Ecto neural progenitor cell (in vitro differentiated cells): ENCODE data around the gene ALG3.
A peak's percentile ranks its signal among the peaks of the same experiment; 100 is the strongest.
"Not testable (repeated sequence)": the region's sequence is repeated elsewhere in the genome, so short reads cannot be mapped to it uniquely, and the experiment has no call there.

Experiments
- DNase-seq: peaks from one replicate; pipeline ENCODE4 v3.0.0-alpha.2; 2018; ENCODE audit warnings: low spot score

ALG3 gene

DNA sequence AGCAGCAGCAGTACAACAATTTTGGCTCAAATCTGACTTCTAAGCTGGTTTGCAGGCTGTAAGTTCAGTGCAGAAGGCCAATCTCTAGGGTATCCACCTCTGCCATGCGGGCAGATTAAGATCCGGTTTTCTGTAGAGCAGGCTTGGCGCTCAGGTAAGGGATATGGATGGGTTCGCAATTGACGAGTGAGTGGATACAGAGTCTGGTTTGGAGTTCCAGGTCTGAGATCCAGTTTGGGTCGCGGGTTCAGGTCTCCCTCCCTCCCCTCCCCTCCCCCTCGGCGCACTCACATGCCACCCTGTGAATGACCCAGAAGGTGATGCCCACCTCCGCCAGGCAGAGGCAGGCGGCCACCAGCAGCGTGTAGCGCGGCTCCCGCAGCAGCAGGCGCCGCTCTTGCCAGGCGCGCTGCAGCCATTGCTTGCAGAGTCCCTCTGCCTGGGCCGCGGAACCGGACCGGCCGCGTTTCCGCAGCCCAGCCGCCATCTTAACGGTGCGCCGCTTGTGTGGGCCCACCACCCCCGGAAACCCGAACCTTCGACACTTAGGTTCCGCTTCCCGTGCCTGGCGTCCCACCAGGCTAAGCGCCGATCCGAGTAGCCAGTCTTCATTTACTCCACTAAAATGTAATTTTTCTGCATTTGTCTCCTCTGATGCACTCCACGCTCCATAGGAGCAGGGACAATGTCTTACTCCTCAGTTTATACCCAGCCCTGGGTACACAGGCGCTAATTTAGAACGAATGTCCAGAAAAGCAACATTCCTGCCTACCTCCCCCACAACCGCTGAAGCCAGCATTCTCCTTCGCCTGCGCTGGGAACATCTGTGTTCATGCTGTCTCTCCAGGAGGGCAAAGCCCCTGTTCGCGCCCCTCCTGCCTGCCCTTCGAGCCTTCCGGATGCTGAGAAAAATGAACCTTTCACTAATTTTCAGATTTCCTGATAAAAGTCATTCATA lies at the start of gene ALG3:
TSS of gene ALG3 (minus strand) at position 509 of the 958 bp plus-strand sequence. CDS start at position 487, 22 bp downstream.
- peak; percentile 90 for DNase-seq

- no peak for DNase-seq
Observed at GRCh38 chr3:184296616-184297015, 47.9 kb upstream of the ALG3 start.

- no peak for DNase-seq
Observed at GRCh38 chr3:184295771-184296170, 47.0 kb upstream of the ALG3 start.

DNA sequence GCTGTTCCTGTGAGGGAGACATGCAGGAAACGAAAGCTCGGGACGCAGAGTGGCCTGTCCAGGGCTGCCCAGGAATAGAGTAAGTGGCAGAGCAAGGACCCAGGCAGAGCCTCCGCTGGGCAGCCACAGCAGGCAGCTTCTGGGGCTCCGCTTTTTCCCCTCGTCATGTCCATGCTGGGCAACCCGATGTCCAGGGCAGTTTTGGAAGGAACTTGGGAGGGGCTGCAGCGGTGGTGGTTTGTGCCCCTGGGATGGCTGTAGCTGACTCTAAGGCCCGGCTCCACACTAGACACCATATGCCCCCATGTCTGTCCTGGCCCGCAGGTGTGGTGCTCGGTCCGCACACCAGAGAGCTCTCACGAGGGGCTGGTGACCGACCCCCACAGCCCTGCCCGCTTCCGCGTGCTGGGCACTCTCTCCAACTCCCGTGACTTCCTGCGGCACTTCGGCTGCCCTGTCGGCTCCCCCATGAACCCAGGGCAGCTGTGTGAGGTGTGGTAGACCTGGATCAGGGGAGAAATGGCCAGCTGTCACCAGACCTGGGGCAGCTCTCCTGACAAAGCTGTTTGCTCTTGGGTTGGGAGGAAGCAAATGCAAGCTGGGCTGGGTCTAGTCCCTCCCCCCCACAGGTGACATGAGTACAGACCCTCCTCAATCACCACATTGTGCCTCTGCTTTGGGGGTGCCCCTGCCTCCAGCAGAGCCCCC lies 43.1 kb upstream of the ALG3 start:
- no peak for DNase-seq

DNA sequence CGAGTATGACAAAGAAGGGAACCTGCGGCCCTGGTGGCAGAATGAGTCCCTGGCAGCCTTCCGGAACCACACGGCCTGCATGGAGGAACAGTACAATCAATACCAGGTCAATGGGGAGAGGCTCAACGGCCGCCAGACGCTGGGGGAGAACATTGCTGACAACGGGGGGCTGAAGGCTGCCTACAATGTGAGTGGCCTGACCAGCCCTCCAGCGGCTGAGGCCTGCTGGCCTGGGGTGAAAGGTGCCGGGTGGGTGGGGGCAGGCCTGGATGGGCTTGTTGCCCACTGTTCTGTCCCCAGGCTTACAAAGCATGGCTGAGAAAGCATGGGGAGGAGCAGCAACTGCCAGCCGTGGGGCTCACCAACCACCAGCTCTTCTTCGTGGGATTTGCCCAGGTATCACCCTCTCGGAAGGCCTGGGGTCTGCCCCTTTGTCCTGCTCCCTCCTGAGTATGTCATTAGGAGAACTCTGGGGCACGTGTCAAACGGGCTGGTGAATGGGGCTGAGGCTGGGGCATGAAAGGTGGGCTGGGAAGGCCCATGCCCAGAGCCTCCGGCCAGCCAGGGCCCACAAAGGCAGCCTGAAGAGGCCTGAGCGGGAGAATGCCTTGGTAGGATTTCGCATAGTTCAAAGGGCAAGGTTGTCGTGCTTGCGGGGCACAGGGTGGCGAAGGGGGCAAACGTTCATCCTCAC lies 42.4 kb upstream of the ALG3 start:
- no peak for DNase-seq

GRCh38 chr3:184290331-184290730 lies 41.6 kb upstream of the ALG3 start:
- no peak for DNase-seq

DNA sequence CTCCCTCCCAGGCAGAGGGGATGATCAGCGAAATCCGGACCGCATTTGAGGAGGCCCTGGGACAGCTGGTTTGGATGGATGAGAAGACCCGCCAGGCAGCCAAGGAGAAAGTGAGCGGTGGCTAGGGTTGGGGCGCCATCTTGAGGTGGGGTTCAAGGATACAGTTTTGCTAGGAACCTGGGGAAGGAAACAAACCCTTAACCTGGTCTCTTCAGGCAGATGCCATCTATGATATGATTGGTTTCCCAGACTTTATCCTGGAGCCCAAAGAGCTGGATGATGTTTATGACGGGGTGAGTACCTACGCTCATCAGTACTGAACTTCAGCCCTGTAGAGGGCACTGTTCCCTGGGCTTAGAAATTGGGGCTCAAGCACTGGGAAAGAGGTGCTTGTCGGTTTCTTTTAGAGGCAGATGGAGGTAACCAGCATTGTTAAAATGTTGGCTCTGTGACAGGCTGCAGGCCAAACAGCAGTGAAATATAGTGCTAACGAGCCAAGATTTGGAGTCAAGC lies 40.7 kb upstream of the ALG3 start:
- DNase-seq: peak; percentile 77

- peak; percentile 78 for DNase-seq
Observed at GRCh38 chr3:184284696-184285095, 35.9 kb upstream of the ALG3 start.

- DNase-seq: no peak
Observed at GRCh38 chr3:184283681-184284080, 34.9 kb upstream of the ALG3 start.

- no peak for DNase-seq
Observed at GRCh38 chr3:184282941-184283340, 34.2 kb upstream of the ALG3 start.

GRCh38 chr3:184277366-184277765 lies 28.6 kb upstream of the ALG3 start:
- DNase-seq: no peak

DNA sequence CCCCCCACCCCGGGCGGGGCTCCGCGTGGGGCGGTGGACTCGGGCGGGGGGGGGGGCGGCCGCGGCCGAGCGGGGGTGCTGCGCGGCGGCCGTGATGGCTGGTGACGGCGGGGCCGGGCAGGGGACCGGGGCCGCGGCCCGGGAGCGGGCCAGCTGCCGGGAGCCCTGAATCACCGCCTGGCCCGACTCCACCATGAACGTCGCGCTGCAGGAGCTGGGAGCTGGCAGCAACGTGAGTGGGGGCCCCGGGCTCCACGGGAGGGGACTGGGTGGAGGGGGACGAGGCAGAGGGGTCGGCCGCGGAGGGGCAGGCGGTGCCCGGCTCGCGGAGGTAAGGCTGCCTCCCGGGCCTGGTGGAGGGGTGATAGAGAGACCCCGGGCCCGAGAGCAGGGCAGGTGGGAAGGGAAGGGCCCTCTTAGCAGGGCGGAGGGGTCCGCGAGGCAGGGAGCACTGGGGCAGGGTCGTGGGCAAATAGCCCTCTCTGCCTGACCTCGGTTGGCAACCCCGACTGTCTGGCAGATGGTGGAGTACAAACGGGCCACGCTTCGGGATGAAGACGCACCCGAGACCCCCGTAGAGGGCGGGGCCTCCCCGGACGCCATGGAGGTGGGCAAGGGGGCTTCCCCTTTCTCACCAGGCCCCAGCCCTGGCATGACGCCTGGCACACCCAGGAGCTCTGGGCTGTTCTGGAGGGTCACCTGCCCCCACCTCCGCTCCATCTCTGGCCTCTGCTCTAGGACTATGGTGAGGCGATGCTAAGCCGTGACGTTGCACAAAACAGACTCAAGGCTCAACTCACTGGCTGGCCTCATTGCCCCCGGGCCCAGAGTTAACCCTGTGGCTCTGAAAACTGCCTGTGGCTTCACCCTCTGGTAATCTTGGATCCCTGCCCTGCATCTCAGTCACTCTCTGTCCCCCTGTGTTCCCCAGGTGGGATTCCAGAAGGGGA lies 27.5 kb upstream of the ALG3 start, which contains the start of gene ECE2:
TSS of gene ECE2 (plus strand) at position 62 of the 950 bp plus-strand sequence. CDS start at position 194, 132 bp downstream.
- no peak for DNase-seq

DNA sequence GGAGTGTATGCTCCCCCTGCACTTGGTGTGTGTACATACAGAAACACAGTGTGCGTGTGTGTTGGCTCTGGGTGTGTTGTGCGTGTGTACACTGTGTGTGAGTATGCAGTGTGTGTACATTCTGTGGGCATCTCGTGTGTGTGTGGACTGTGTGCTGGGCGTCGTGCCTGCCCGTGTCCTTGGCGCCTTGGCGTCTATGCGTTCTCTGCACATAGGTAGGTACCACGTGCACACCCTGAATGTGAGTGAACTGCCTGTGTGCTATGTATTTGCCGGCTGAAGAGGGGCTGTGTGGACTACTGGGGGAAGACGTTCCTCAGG lies 26.6 kb upstream of the ALG3 start:
- DNase-seq: no peak

GRCh38 chr3:184272269-184272668 lies 23.5 kb upstream of the ALG3 start:
- no peak for DNase-seq

DNA sequence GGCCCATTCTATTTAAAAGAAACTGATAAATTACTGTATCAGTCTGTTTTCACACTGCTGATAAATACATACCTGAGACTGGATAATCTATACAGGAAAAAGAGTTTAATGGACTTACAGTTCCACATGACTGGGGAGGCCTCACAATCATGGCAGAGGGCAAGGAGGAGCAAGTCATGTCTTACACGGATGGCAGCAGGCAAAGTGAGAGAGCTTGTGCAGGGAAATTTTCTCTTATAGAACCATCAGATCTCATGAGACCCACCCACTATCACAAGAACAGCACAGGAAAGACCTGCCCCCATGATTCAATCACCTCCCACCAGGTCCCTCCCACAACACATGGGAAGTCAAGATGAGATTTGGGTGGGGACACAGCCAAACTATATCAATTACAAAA lies 18.5 kb upstream of the ALG3 start:
- DNase-seq: not testable (repeated sequence)

DNA sequence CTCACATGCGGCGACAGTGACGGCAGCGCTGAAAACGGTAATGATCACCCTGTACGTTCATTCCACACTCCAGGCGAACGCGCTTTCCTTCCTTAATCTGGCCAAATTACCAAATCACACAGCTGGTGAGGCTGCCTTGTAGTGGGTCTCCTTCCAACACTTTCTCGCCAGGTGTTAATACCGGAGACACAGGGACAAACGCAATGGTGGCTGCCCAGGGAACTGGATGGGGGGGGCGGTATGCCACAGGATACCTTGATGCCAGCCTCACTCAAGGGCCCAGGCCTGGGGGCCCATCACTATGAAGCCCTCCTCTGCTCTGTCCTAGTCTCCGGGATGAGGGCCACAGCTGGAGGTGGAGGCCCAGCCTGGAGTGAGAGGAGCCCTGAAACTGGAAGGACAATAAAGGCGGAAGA lies 14.0 kb upstream of the ALG3 start:
- DNase-seq: no peak

DNA sequence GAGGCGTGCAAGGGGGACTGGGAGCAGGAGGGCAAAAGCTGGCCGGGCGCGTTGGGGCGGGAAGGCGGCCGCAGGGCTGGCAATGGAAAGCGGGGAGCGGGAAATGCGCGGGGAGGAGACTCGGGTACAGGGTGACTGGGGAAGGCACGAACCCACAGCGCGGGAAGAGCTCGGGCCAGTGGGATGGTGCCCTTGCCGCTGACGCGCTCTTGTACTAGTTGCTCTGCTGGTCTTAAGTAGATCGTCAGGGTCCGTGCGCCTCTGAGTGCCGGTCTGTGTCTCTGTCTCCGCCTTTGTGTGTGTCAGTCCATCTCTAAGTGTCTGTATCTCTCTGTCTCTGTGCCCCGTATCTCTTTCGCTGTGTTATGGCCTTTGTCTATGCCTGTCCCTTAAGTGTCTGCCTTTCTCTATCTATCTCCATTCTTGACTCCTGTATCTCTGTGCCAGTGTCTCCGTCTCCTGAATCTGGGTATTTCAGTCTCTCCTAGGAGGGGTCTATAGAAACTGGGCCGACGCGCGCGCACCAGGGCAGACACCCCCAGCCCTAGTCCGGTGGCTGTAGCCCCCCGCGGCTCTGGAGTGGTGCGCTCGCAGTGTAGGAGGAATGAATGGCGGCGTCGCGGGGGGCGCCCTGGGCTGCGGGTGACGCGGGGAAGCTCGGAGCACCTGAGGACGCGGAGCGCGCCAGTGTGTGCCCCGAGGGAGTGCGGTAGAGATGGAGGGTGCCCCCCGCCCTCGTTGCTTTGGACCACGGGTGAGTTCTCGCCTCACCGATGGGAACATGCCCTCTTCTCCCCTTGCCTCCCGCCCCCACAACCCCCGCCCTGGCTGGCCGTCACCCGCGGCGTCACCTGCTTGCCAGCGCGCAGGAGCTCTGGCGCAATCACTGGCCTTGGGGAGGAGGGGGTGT lies 13.3 kb upstream of the ALG3 start:
- DNase-seq: no peak

DNA sequence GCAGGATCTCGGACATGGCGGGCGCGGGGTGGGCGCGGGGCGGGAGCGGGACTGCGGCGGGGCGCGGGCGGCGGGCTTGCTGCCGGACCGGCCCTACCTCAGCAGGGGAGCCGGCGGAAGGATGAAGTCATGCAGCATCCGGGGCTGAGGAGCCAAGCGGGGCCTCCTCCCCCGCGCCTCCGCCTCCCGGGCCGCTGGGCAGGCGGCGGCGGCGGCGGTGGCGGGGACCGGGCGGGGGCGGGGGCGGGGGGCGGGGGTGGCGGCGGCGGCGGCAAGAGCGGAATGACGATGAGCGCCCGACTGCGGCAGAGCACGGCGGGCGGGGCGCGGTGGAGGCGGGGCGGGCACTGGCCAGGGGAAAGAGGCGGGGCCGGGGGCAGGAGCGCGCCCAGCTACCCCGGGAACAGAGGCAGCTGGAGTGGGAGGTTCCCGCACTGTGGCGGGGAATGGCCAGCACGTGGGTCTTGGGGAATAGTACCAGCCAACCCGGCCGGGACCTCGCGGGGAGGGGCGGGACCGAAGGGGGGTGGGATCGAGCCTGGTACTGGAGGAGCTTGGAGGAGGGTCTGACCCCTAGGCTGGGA lies 12.6 kb upstream of the ALG3 start, which contains the start of gene CAMK2N2:
TSS of gene CAMK2N2 (minus strand) at position 284 of the 584 bp plus-strand sequence. CDS start at position 16, 268 bp downstream.
- DNase-seq: peak; percentile 89

DNA sequence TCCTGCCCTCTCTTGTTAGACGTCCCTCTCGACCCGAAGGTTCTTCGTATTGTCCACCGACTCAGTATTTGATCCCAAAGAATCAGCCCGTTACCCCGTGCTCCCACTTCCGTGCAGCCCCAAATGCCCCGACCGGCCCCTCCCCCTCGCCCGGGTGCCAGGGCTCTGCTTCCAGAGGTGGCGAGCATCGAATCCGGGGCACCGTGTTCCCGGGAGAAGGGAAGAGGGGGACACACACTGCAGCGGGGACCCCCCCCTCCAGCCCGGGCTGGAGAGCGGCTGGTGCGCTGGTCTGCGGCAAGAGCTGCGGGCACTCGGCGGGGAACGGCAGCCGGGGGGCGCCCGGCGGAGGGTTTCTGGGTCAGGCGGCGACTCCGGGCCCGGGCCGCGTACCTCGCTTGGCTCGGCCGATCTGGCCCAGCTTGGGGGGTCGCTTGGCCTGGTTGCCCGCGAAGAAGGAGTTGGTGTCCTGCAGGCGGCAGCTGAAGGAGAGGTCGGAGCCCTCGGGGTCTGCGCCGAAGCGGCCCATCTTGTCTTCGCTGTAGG lies 12.0 kb upstream of the ALG3 start:
- peak; percentile 81 for DNase-seq
